SK-N-SH treated with all-trans-retinoic acid at 6 μM for 48 hours (cell line): ENCODE results near the gene ZNF350.

Experiments
- ARNTL ChIP-seq: fragments of 450-650 bp; formaldehyde crosslinking; IDR thresholded peaks from 2 replicates; pipeline ENCODE4 v1.5.0; 2020; ENCODE audit warnings: low read depth, mild to moderate bottlenecking, moderate library complexity, borderline replicate concordance
- BACH2 ChIP-seq: fragments of 250-450 bp; sonication (Bioruptor Pico); IDR thresholded peaks from 2 replicates; pipeline ENCODE4 v1.9.0; 2021; ENCODE audit warnings: mild to moderate bottlenecking, borderline replicate concordance
- CSDC2 ChIP-seq: fragments of 250-450 bp; sonication (Bioruptor Pico); IDR thresholded peaks from 2 replicates; pipeline ENCODE4 v1.5.0; 2020; ENCODE audit warnings: mild to moderate bottlenecking, moderate library complexity
- CSRNP3 ChIP-seq: fragments of 250-450 bp; sonication (Bioruptor Pico); IDR thresholded peaks from 2 replicates; pipeline ENCODE4 v1.5.1; 2021; ENCODE audit warnings: mild to moderate bottlenecking, moderate library complexity
- PATZ1 ChIP-seq: fragments of 250-450 bp; sonication (Bioruptor Pico); IDR thresholded peaks from 2 replicates; pipeline ENCODE4 v1.8.0; 2020; ENCODE audit warnings: mild to moderate bottlenecking, moderate library complexity, borderline replicate concordance
- POU6F1 ChIP-seq: fragments of 250-450 bp; sonication (Bioruptor Pico); IDR thresholded peaks from 2 replicates; pipeline ENCODE4 v1.8.0; 2021; ENCODE audit warnings: low read depth, mild to moderate bottlenecking, moderate library complexity, borderline replicate concordance
- RARB ChIP-seq: fragments of 250-450 bp; sonication (Bioruptor Pico); IDR thresholded peaks from 2 replicates; pipeline ENCODE4 v1.8.0; 2021; ENCODE audit warnings: mild to moderate bottlenecking, moderate library complexity
- TSHZ2 ChIP-seq: fragments of 250-450 bp; sonication (Bioruptor Pico); IDR thresholded peaks from 2 replicates; pipeline ENCODE4 v1.5.0; 2020; ENCODE audit warnings: mild to moderate bottlenecking, moderate library complexity
- ZFP30 ChIP-seq: fragments of 450-650 bp; formaldehyde crosslinking; IDR thresholded peaks from 2 replicates; pipeline ENCODE4 v1.5.0; 2022; ENCODE audit warnings: mild to moderate bottlenecking, moderate library complexity
- ZNF565 ChIP-seq: fragments of 450-650 bp; formaldehyde crosslinking; conservative IDR thresholded peaks from 2 replicates; pipeline ENCODE4 v1.5.0; 2020; ENCODE audit warnings: low read depth, mild to moderate bottlenecking, moderate library complexity
- ZNF70 ChIP-seq: fragments of 450-650 bp; formaldehyde crosslinking; IDR thresholded peaks from 2 replicates; pipeline ENCODE4 v1.5.0; 2020; ENCODE audit warnings: mild to moderate bottlenecking, moderate library complexity

- no peak for TF ChIP-seq TSHZ2
- TF ChIP-seq POU6F1: no peak
- TF ChIP-seq ARNTL (CRISPR knock-in tag): no peak
- TF ChIP-seq CSDC2: no peak
- no peak for TF ChIP-seq BACH2 (CRISPR knock-in tag)
- TF ChIP-seq CSRNP3 (CRISPR knock-in tag): no peak
- TF ChIP-seq ZFP30 (CRISPR knock-in tag): no peak
- TF ChIP-seq RARB (CRISPR knock-in tag): no peak
- no peak for TF ChIP-seq ZNF70 (CRISPR knock-in tag)
- TF ChIP-seq PATZ1 (CRISPR knock-in tag): no peak
- no peak for TF ChIP-seq ZNF565
Observed at GRCh38 chr19:51938936-51939335, 47.7 kb downstream of the ZNF350 start.
